Measurements from ENCODE around the gene DOCK11. TPM values are rescaled to one million over a fixed set of nuclear protein-coding genes. Genes with fewer than 3 reads are reported as not detected.

The DOCK11 gene
- total and polyA plus RNA-seq, 2 experiments from 2014 or later: 11.2 to 12.5 TPM

GRCh38 chrX:118565853-118566252 lies 70.2 kb downstream of the DOCK11 start:
- Histone ChIP-seq H3K4me3 (no peak overlapping the region), H3K4me1 (ENCODE audit: low read depth) (no peaks in the 10 kb centered on the region), H3K9me3 (ENCODE audit: low read depth) (no peaks in the 10 kb centered on the region), H3K36me3 (no peaks in the 10 kb centered on the region), H3K27me3 (no peaks in the 10 kb centered on the region), H3K27ac (no peak overlapping the region)
- DNase-seq (ENCODE audit: low read depth in 1 of 2, low spot score in 1 of 2): peak in 1 of 2 donors; percentile 4
- TF ChIP-seq CTCF (IDR thresholded peaks at IDR 0.05; ENCODE audit: low read depth, low read length): no peak

DNA sequence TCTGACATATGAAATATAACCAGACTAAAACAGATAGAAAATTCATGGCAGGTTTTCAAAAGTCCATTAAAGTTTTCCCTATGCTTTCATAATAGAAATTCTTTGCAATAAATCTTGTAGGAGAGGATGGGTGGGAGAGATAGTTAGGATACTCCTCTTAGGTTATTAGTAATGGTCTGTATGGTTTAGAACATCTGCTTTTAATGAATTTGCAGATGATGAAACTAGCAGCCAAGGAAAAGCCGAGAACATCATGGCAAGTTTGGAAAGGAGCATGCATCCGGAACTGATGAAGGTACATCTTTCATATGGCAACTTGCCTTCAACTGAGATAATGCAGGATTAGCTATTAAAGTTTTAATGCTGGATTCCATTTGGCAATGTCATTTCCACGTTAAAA lies 70.7 kb downstream of the DOCK11 start:
- no peaks in the 10 kb centered on the region for H3K36me3 ChIP-seq
- H3K27ac ChIP-seq: no peak overlapping the region
- no peak overlapping the region for H3K4me3 ChIP-seq
- TF ChIP-seq CTCF (IDR thresholded peaks at IDR 0.05; ENCODE audit: low read depth, low read length): no peak
- H3K4me1 ChIP-seq (ENCODE audit: low read depth): no peaks in the 10 kb centered on the region
- DNase-seq (ENCODE audit: low read depth in 1 of 2, low spot score in 1 of 2): peak in 1 of 2 donors; percentile 61
- H3K27me3 ChIP-seq: no peaks in the 10 kb centered on the region
- no peaks in the 10 kb centered on the region for H3K9me3 ChIP-seq (ENCODE audit: low read depth)

DNA sequence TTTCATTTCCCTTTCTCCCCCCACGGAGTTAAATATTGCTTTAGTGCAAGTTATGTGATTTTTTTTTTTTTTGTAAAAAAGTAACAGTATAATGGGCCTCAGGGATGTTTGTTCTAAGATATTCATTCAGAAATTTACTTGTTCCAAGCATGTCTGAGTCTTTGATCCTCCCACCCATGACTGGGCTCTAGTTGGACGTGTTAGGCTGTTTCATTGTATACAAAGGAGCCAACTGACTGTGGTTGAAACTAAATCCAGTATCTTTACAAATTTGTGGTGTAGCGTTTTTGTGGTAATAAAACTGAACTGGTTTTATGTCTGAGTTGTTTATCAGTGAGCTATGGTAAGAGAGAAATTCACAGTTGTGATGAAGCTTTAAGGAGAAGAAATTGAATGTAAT lies 74.1 kb downstream of the DOCK11 start:
- no peaks in the 10 kb centered on the region for H3K36me3 ChIP-seq

GRCh38 chrX:118570209-118570608 lies 74.6 kb downstream of the DOCK11 start:
- H3K4me1 ChIP-seq (ENCODE audit: low read depth): no peaks in the 10 kb centered on the region
- no peak for DNase-seq (ENCODE audit: low read depth in 1 of 2, low spot score in 1 of 2)
- H3K9me3 ChIP-seq (ENCODE audit: low read depth): no peaks in the 10 kb centered on the region
- no peak overlapping the region for H3K27ac ChIP-seq
- no peak for TF ChIP-seq CTCF (IDR thresholded peaks at IDR 0.05; ENCODE audit: low read depth, low read length)
- H3K27me3 ChIP-seq: no peaks in the 10 kb centered on the region
- no peak overlapping the region for H3K4me3 ChIP-seq
- H3K36me3 ChIP-seq: no peaks in the 10 kb centered on the region

More for the DNA sequence above, 74.1 kb downstream of the DOCK11 start:
- H3K9me3 ChIP-seq (ENCODE audit: low read depth): no peaks in the 10 kb centered on the region
- no peak overlapping the region for H3K27ac ChIP-seq
- peak in 1 of 2 donors; percentile 11 for DNase-seq (ENCODE audit: low read depth in 1 of 2, low spot score in 1 of 2)
- TF ChIP-seq CTCF (IDR thresholded peaks at IDR 0.05; ENCODE audit: low read depth, low read length): no peak
- H3K27me3 ChIP-seq: no peaks in the 10 kb centered on the region
- no peaks in the 10 kb centered on the region for H3K4me1 ChIP-seq (ENCODE audit: low read depth)
- no peak overlapping the region for H3K4me3 ChIP-seq

GRCh38 chrX:118571836-118572235 lies 76.2 kb downstream of the DOCK11 start:
- Histone ChIP-seq H3K4me3 (no peak overlapping the region), H3K27me3 (no peaks in the 10 kb centered on the region), H3K36me3 (no peaks in the 10 kb centered on the region), H3K27ac (no peak overlapping the region), H3K4me1 (ENCODE audit: low read depth) (no peaks in the 10 kb centered on the region), H3K9me3 (ENCODE audit: low read depth) (no peaks in the 10 kb centered on the region)
- TF ChIP-seq CTCF (IDR thresholded peaks at IDR 0.05; ENCODE audit: low read depth, low read length): no peak
- DNase-seq (ENCODE audit: low read depth in 1 of 2, low spot score in 1 of 2): peak in 1 of 2 donors; percentile 69

DNA sequence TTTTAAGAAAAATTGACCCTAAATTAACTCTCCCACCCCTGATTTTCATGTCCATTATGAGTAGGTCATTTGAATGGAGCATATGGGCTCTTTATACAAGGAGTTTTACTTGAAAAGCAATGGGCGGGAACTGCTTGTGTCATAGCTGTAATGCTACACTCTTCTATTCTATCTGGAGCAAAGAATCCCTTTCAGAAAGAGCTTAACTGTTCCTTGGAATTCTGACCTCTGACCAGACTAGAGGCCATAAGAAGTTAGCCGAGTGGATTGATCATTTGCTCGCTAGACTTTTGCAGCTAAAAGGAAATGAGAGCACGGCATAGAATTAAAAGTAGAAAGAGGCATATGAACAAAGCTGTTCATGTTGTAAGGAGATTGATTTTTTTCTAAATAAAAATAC lies 79.1 kb downstream of the DOCK11 start:
- Histone ChIP-seq H3K9me3 (ENCODE audit: low read depth) (no peaks in the 10 kb centered on the region), H3K27ac (no peak overlapping the region)

More for the DNA sequence above, 79.1 kb downstream of the DOCK11 start:
- Histone ChIP-seq H3K36me3 (no peaks in the 10 kb centered on the region), H3K4me1 (ENCODE audit: low read depth) (no peaks in the 10 kb centered on the region), H3K27me3 (no peaks in the 10 kb centered on the region), H3K4me3 (no peak overlapping the region)
- DNase-seq (ENCODE audit: low read depth in 1 of 2, low spot score in 1 of 2): no peak
- TF ChIP-seq CTCF (IDR thresholded peaks at IDR 0.05; ENCODE audit: low read depth, low read length): no peak

All from cardiac muscle cell (in vitro differentiated cells and primary cell).